AG09319 (cell line): ENCODE data around the gene FOXK1.

Experiments used
- DNase-seq: peaks from one replicate; pipeline ENCODE4 v3.0.0-alpha.2; 2010; ENCODE audit warnings: low read depth; ENCODE audit errors: extremely low read depth
- TF ChIP-seq, protein P1 (sequence below): IDR thresholded peaks from 2 replicates; pipeline ENCODE4 v1.5.1; 2011; ENCODE audit warnings: low read depth, mild to moderate bottlenecking, inconsistent platforms, low read length, moderate library complexity

Gene FOXK1

DNA sequence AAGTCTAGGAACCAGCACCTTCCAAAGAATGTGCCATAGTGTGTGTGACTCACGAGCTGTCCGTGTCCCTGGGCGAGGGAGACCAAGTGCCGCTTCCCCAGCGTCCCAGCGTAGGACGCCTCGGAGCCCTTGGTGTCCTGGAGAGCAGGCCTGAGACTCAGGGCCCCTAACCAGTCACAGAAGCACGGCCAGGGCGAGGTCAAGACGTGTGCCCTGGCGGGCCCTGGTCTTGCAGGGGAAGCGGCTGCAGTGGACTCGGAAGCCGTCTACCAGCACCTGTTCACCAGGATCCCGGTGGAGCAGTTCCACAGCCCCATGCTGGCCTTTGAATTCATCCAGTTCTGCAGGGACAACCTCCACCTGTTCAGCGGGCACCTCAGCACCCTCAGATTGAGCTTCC is 103.9 kb downstream of the FOXK1 start:
- TF ChIP-seq, protein P1, sequence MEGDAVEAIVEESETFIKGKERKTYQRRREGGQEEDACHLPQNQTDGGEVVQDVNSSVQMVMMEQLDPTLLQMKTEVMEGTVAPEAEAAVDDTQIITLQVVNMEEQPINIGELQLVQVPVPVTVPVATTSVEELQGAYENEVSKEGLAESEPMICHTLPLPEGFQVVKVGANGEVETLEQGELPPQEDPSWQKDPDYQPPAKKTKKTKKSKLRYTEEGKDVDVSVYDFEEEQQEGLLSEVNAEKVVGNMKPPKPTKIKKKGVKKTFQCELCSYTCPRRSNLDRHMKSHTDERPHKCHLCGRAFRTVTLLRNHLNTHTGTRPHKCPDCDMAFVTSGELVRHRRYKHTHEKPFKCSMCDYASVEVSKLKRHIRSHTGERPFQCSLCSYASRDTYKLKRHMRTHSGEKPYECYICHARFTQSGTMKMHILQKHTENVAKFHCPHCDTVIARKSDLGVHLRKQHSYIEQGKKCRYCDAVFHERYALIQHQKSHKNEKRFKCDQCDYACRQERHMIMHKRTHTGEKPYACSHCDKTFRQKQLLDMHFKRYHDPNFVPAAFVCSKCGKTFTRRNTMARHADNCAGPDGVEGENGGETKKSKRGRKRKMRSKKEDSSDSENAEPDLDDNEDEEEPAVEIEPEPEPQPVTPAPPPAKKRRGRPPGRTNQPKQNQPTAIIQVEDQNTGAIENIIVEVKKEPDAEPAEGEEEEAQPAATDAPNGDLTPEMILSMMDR, result no peak
- DNase-seq, result no peak

DNA sequence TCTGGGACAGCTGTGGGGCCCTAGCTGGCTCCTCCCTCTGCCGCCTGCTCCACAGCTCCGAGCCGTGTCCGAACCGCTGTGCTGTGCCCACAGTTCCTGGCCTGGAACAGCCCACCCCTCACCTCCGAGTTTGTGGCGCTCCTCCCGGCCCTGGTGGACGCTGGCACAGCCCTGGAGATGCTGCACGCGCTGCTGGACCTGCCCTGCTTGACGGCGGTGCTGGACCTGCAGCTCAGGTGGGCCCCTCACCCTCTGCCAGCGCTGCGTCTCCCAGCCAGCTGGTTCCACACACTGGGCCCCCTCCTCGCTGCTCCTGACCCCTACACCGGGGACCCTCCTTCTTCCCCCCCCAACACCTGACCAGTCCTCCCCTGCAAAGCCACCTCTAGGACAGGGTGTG is 105.4 kb downstream of the FOXK1 start:
- no peak for DNase-seq
- TF ChIP-seq, protein P1, result no peak

DNA sequence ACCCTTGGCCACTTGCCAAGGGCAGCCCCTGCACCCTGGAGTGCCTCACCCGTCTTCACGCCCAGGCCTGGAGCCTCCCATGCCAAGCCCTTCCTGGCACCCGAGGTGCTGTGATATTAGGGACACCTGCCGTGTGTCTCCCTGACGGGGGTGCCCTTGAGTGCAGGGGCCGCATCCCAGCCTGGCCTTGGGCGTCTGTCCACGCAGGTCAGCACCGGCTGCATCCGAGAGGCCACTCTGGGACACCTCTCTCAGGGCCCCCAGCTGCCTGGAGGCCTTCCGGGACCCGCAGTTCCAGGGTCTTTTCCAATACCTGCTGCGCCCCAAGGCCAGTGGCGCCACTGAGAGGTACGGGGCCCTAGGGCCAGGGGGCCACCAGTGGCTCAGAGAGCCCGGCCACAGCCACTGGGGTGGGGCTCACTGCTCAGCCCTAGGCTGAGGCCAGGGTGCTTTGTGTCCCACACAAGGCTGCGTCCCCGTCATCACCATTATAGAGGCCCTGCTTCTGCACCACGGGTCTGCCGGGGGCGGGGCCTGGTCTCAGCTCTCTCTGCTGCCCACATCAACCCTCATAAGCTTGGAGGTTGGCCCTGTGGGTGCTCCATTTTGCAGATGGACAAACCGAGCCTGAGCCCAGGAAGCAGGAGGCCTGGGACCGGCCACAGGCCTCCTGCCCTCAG is 106.0 kb downstream of the FOXK1 start:
- DNase-seq, result no peak

DNA sequence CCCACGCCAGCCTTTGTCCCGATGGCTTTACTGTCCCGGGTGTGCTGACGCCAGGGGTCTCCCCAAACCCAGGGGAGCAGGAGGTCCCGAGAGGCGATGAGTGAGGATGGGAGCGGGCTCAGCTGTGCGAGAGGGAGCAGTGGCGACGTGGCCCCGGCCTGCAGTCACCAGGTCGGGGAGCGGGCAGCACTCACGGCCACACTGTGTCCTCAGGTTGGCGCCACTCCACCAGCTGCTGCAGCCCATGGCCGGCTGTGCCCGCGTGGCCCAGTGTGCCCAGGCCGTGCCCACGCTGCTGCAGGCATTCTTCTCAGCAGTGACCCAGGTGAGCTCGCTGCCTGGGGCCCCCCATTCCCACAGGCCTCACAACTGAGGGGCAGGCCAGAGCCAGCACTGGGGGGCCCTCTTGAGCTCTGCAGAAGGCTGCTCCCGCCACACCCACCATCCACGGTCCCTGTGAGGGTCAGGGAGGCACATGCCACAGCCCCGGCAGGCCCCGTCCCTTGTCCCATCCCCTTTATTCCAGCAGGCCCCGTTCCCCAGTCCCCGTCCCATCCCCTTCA is 106.6 kb downstream of the FOXK1 start:
- no peak for DNase-seq
- TF ChIP-seq, protein P1, result no peak

More for the DNA sequence above, 106.0 kb downstream of the FOXK1 start:
- TF ChIP-seq, protein P1, result no peak

DNA sequence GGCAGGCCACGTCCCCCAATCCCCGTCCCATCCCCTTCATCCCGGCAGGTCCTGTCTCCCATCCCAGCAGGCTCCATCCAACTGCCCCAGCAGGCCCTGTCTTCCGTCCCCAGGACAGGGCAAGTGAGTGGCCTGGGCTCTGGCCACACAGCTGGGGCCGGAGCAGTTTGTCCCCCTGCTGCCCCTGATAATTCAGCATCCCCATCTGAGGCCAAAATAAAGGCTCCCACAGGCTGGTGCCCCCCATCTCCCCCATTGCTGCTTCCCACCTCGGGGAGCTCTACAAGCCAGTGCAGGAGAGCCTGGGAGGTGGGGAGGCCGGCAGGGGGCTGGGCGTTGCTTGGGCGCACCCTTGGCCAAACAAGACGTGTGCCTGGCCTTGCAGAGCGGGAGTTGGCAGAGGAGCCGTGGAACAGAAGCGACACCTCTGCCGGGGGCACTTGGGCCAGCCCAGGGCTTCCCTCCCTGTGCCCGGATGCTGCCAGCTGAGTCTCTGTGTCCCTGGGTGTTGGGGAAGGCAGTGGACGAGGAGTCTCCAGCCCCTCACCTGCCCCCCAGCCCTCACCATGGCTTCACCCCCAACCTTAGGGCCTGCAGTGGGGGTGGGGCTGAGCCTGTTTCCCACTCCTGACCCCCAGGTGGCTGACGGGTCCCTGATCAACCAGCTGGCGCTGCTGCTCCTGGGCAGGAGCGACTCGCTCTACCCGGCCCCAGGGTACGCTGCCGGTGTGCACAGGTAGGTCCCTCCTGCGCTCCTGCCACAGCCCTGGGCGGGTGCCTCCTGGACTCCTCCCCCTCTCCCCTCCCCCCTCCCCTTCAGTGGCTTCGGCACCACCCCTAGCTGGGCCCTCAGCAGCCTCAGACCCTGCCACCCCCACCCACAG is 107.3 kb downstream of the FOXK1 start:
- DNase-seq, result no peak
- TF ChIP-seq, protein P1, result no peak

DNA sequence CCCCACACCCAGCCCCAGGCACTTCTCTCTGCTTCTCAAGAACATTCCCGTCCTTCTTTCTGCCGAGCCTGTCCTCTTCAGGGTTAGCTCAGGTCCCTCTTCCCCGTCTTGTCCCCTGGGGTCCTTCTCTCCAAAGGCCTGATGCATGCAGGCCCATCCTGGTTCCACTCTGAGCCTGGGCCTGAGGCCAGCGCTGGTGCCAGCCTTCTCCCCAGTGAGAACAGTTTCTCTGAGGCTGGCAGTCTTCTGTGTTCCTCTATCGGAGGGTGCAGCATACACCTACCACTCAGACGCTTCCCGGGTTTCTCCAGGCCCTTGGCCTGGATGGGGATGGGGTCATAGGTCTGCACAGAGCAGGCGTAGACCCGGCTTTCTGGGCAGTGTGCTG is 108.0 kb downstream of the FOXK1 start:
- DNase-seq, result no peak
- TF ChIP-seq, protein P1, result no peak

DNA sequence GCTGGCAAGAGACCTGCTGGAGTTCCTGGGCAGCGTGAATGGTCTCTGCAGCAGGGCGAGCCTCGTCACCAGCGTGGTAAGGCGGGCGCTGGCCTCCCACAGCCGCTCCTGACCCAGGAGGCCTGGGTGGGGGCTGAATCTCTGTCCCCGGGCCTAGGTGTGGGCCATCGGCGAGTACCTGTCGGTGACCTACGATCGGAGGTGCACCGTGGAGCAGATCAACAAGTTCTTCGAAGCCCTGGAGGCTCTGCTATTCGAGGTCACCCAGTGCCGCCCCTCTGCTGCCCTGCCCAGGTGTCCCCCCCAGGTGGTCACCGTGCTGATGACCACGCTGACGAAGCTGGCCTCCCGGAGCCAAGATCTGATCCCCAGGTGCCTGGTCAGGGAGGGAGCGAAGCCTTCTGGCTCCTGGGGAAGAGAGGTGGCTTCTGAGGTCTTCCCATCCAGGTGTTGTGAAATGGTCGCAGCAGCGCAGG is 108.5 kb downstream of the FOXK1 start:
- DNase-seq, result no peak
- TF ChIP-seq, protein P1, result no peak
